Activated naive CD8-positive, alpha-beta T cell treated with anti-CD3 and anti-CD28 coated beads for 36 hours (primary cell): ENCODE results near the gene WIZ. TPM values are rescaled to one million over a fixed set of nuclear protein-coding genes. Genes with fewer than 3 reads are reported as not detected.
"Not testable (repeated sequence)": the region's sequence is repeated elsewhere in the genome, so short reads cannot be mapped to it uniquely, and the experiment has no call there.

Experiments used
- DNase-seq: peaks from one replicate; pipeline ENCODE4 v3.0.0; 2021
- H3K27ac Mint-ChIP-seq: one replicate; pipeline ENCODE4 v1.8.0; 2022; ENCODE audit warnings: mild to moderate bottlenecking, moderate library complexity, mixed read lengths
- H3K27me3 Mint-ChIP-seq: one replicate; pipeline ENCODE4 v1.8.0; 2022; ENCODE audit warnings: mild to moderate bottlenecking, mixed read lengths
- H3K36me3 Mint-ChIP-seq: one replicate; pipeline ENCODE4 v1.8.0; 2021; ENCODE audit warnings: mild to moderate bottlenecking, mixed read lengths
- H3K4me1 Mint-ChIP-seq: one replicate; pipeline ENCODE4 v1.8.0; 2021; ENCODE audit warnings: mixed read lengths
- H3K4me3 Mint-ChIP-seq: one replicate; pipeline ENCODE4 v1.8.0; 2022; ENCODE audit warnings: mild to moderate bottlenecking, moderate library complexity, mixed read lengths
- H3K9me3 Mint-ChIP-seq: one replicate; pipeline ENCODE4 v1.8.0; 2022; ENCODE audit warnings: mixed read lengths
- total RNA-seq, 2 experiments: library from RNA; stranded (reverse); gene quantifications; one replicate each; pipeline ENCODE4 v1.2.3, GENCODE V29; 2021

Gene WIZ
- total RNA-seq, 2 experiments from 2014 or later: 22.7 to 24.1 TPM

- H3K4me3 Mint-ChIP-seq, H3K36me3 Mint-ChIP-seq, H3K9me3 Mint-ChIP-seq, H3K27me3 Mint-ChIP-seq, DNase-seq, H3K27ac Mint-ChIP-seq: not testable (repeated sequence)
- H3K4me1 Mint-ChIP-seq: peaks cover 23% of the 10 kb centered on the region
Measured at GRCh38 chr19:15473821-15474220, 24.1 kb upstream of the WIZ start.

- Mint-ChIP-seq H3K4me3 (no peak overlapping the region), H3K27me3 (peaks cover 4% of the 10 kb centered on the region), H3K4me1 (peaks cover 40% of the 10 kb centered on the region), H3K36me3 (peaks cover 11% of the 10 kb centered on the region), H3K27ac (no peak overlapping the region), H3K9me3 (peaks cover 3% of the 10 kb centered on the region)
- DNase-seq: no peak
Measured at GRCh38 chr19:15471639-15472101, 21.9 kb upstream of the WIZ start.

GRCh38 chr19:15469513-15470297 is 19.9 kb upstream of the WIZ start:
- H3K27ac Mint-ChIP-seq: no peak overlapping the region
- H3K4me3 Mint-ChIP-seq: peak overlapping the region; percentile 80
- DNase-seq: peak; percentile 30
- H3K9me3 Mint-ChIP-seq: peaks cover 3% of the 10 kb centered on the region
- H3K36me3 Mint-ChIP-seq: peaks cover 11% of the 10 kb centered on the region
- peaks cover 4% of the 10 kb centered on the region for H3K27me3 Mint-ChIP-seq
- peaks cover 44% of the 10 kb centered on the region for H3K4me1 Mint-ChIP-seq

- Mint-ChIP-seq H3K27ac (no peak overlapping the region), H3K4me3 (peak overlapping the region; percentile 80), H3K27me3 (peaks cover 4% of the 10 kb centered on the region), H3K36me3 (peaks cover 11% of the 10 kb centered on the region), H3K9me3 (peaks cover 3% of the 10 kb centered on the region), H3K4me1 (peaks cover 48% of the 10 kb centered on the region)
- DNase-seq: no peak
Measured at GRCh38 chr19:15468675-15469512, 19.1 kb upstream of the WIZ start.

- Mint-ChIP-seq H3K4me3 (peak overlapping the region; percentile 43), H3K27ac (peak overlapping the region; percentile 87), H3K9me3 (peaks cover 3% of the 10 kb centered on the region), H3K27me3 (peaks cover 4% of the 10 kb centered on the region), H3K4me1 (peaks cover 50% of the 10 kb centered on the region), H3K36me3 (peaks cover 18% of the 10 kb centered on the region)
- no peak for DNase-seq
Measured at GRCh38 chr19:15467734-15468214, 18.0 kb upstream of the WIZ start.

GRCh38 chr19:15466851-15467733 is 17.3 kb upstream of the WIZ start:
- peaks cover 23% of the 10 kb centered on the region for H3K36me3 Mint-ChIP-seq
- peaks cover 3% of the 10 kb centered on the region for H3K9me3 Mint-ChIP-seq
- peaks cover 4% of the 10 kb centered on the region for H3K27me3 Mint-ChIP-seq
- DNase-seq: peak; percentile 51
- H3K4me1 Mint-ChIP-seq: peaks cover 56% of the 10 kb centered on the region
- peak overlapping the region; percentile 14 for H3K4me3 Mint-ChIP-seq
- H3K27ac Mint-ChIP-seq: peak overlapping the region; percentile 87

GRCh38 chr19:15464394-15465385 is 14.9 kb upstream of the WIZ start, which contains the start of gene RASAL3:
Gene RASAL3 (minus strand): TSS chr19:15464544. CDS start chr19:15464358, 186 bp downstream.
- Mint-ChIP-seq H3K4me3 (peak within 1 kb of the TSS; percentile 90), H3K27me3 (peaks cover 4% of the 10 kb centered on the region), H3K9me3 (peaks cover 3% of the 10 kb centered on the region), H3K4me1 (peaks cover 59% of the 10 kb centered on the region), H3K36me3 (peaks cover 31% of the 10 kb centered on the region), H3K27ac (peak within 1 kb of the TSS; percentile 86)
- DNase-seq: peak; percentile 74

- Mint-ChIP-seq H3K27me3 (peaks cover 1% of the 10 kb centered on the region), H3K27ac (peak overlapping the region; percentile 86)
Measured at GRCh38 chr19:15463861-15464371, 14.2 kb upstream of the WIZ start.

GRCh38 chr19:15461694-15462093 is 11.9 kb upstream of the WIZ start:
- Mint-ChIP-seq H3K9me3 (no peaks in the 10 kb centered on the region), H3K27ac (peak overlapping the region; percentile 86), H3K4me1 (peaks cover 35% of the 10 kb centered on the region), H3K27me3 (no peaks in the 10 kb centered on the region), H3K36me3 (peaks cover 31% of the 10 kb centered on the region), H3K4me3 (no peak overlapping the region)
- no peak for DNase-seq

More at GRCh38 chr19:15463861-15464371, 14.2 kb upstream of the WIZ start:
- peak; percentile 81 for DNase-seq
- Mint-ChIP-seq H3K4me1 (peaks cover 53% of the 10 kb centered on the region), H3K9me3 (peaks cover 3% of the 10 kb centered on the region), H3K36me3 (peaks cover 34% of the 10 kb centered on the region), H3K4me3 (peak overlapping the region; percentile 90)

GRCh38 chr19:15457701-15458484 is 8.1 kb upstream of the WIZ start:
- H3K36me3 Mint-ChIP-seq: peaks cover 47% of the 10 kb centered on the region
- H3K27ac Mint-ChIP-seq: no peak overlapping the region
- peaks cover 24% of the 10 kb centered on the region for H3K4me1 Mint-ChIP-seq

GRCh38 chr19:15456871-15457700 is 7.3 kb upstream of the WIZ start:
- DNase-seq: no peak
- Mint-ChIP-seq H3K27ac (no peak overlapping the region), H3K4me3 (no peak overlapping the region), H3K27me3 (no peaks in the 10 kb centered on the region), H3K4me1 (peaks cover 18% of the 10 kb centered on the region), H3K36me3 (peaks cover 48% of the 10 kb centered on the region), H3K9me3 (no peaks in the 10 kb centered on the region)

More at GRCh38 chr19:15457701-15458484, 8.1 kb upstream of the WIZ start:
- H3K9me3 Mint-ChIP-seq: no peaks in the 10 kb centered on the region
- no peak overlapping the region for H3K4me3 Mint-ChIP-seq
- H3K27me3 Mint-ChIP-seq: no peaks in the 10 kb centered on the region
- DNase-seq: no peak

- Mint-ChIP-seq H3K36me3 (peaks cover 47% of the 10 kb centered on the region), H3K9me3 (no peaks in the 10 kb centered on the region), H3K27ac (peak overlapping the region; percentile 23), H3K4me3 (no peak overlapping the region), H3K27me3 (no peaks in the 10 kb centered on the region), H3K4me1 (peaks cover 13% of the 10 kb centered on the region)
- DNase-seq: no peak
Measured at GRCh38 chr19:15456441-15456840, 6.7 kb upstream of the WIZ start.
